Measurements from ENCODE around the gene ANGPTL8. TPM values are rescaled to one million over a fixed set of nuclear protein-coding genes. Genes with fewer than 3 reads are reported as not detected.

The ANGPTL8 gene
- total RNA-seq, 1 experiment from 2014 or later = not detected

- in situ Hi-C loops (cut with HindIII; ENCODE audit: low pct_unique_long_range_greater_than_20kb, low sequenced_read_pairs) = no loop called here
- no peak for DNase-seq (ENCODE audit: low read depth)
These were observed 33.9 kb downstream of the ANGPTL8 start for GRCh38 chr19:11273296-11273695.

DNA sequence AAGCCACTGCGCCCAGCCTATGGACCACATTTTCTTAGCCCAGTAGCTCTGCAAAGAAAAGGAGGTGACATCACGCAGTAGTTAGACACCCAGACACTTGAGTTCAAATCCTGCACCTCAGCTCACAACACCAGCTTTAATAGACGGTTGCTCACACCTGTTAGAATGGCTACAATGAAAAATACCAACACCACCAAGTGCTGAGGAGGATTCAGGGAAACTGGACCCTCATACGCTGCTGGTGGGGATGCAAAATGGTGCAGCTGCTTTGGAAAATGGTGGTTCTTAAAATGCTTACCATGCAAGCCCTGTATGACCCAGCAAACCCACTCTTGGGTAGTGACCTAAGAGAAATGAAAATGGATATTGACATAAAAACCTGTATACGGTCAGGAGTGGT lies 34.6 kb downstream of the ANGPTL8 start:
- in situ Hi-C loops (cut with HindIII; ENCODE audit: low pct_unique_long_range_greater_than_20kb, low sequenced_read_pairs) = no loop called here
- DNase-seq (ENCODE audit: low read depth) = no peak

DNA sequence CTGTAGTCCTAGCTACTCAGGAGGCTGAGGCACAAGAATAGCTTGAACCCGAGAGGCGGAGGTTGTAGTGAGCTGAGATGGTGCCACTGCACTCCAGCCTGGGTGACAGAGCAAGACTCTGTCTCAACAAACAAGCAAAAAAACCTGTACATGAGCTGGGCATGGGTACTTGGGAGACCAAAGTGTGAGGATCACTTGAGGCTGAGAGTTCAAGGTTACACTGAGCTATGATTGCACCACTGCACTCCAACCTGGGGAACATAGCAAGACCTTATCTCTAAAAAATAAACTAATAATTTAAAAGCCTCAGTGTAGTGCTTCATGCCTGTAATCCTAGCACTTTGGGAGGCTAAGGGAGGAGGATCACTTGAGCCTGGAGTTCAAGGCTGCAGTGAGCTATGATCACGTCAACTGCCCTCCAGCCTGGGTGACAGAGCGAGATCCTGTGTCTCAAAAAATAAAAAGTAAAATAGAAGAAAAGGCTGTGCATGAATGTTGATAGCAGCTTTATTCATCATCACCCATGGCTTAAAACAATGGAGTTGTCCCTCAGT lies 35.2 kb downstream of the ANGPTL8 start:
- no peak for DNase-seq (ENCODE audit: low read depth)
- in situ Hi-C loops (cut with HindIII; ENCODE audit: low pct_unique_long_range_greater_than_20kb, low sequenced_read_pairs) = no loop called here

GRCh38 chr19:11278670-11279069 lies 39.3 kb downstream of the ANGPTL8 start:
- in situ Hi-C loops (cut with HindIII; ENCODE audit: low pct_unique_long_range_greater_than_20kb, low sequenced_read_pairs) = no loop called here
- no peak for DNase-seq (ENCODE audit: low read depth)

- in situ Hi-C loops (cut with HindIII; ENCODE audit: low pct_unique_long_range_greater_than_20kb, low sequenced_read_pairs) = no loop called here
- no peak for DNase-seq (ENCODE audit: low read depth)
These were observed 40.3 kb downstream of the ANGPTL8 start for GRCh38 chr19:11279505-11280236.

GRCh38 chr19:11281356-11282049 lies 42.1 kb downstream of the ANGPTL8 start:
- in situ Hi-C loops (cut with HindIII; ENCODE audit: low pct_unique_long_range_greater_than_20kb, low sequenced_read_pairs) = no loop called here
- no peak for DNase-seq (ENCODE audit: low read depth)

DNA sequence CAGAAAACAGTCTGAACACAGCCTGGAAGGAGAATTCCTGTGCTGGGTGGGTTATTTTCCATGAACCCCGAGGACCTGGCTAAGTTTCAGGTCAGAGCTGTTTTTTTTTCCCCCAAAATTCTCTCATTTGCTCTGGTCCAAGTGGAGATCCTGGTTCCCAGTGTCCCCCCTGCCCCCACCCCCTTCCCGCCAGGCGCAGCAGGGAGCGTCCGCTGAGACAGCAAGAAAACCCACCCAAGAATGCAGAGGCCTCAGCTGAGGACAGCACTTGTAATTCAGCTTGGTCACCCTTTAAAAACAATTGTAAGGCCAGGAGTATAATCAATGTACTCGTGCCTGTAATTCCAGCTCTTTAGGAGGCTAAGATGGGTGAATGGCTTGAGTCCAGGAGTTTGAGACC lies 45.1 kb downstream of the ANGPTL8 start:
- in situ Hi-C loops (cut with HindIII; ENCODE audit: low pct_unique_long_range_greater_than_20kb, low sequenced_read_pairs) = no loop called here
- DNase-seq (ENCODE audit: low read depth) = no peak

DNA sequence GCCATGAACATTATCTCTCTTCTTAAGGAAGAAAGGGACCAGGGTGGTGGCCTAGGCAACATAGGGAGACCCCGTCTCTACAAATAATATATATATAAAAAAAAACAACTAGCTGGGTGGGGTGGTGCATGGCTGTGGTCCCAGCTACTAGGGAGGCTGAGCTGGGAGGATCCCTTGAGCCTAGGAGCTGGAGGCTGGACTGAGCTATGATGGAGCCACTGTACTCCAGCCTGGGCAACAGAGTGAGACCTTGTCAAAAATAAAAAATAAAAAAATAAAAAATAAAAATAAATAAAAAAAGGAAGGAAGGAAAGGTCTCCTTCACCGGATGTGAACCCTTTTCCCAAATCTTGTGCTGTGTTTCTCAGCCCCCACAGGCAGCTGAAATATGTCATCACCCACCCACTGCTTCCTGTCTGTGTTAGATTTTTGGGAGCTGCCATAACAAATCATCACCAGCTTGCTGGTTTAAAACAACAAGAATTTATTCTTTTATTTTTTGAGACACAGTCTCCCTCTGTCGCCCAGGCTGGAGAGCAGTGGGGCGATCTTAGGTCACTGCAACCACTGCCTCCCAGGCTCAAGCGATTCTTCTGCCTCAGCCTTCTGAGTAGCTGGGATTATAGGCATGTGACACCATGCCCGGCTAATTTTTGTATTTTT lies 47.0 kb downstream of the ANGPTL8 start:
- no peak for DNase-seq (ENCODE audit: low read depth)
- in situ Hi-C loops (cut with HindIII; ENCODE audit: low pct_unique_long_range_greater_than_20kb, low sequenced_read_pairs) = no loop called here

DNA sequence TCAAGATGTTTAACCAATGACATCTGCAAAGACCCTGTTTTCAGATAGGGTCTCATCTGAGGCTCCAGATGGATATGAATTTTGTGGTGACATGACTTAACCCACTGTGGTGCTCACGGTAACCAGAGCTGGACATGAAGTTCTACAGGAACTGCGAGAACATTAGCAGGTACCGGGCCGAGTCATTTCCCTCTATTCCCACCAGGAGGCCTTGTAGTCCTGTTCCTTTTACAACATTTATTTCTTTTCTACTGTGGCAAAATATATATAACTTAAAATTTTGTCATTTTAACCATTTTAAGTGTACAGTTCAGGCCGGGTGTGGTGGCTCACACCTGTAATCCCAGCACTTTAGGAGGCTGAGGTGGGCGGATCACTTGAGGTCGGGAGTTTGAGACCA lies 48.9 kb downstream of the ANGPTL8 start:
- no peak for DNase-seq (ENCODE audit: low read depth)
- in situ Hi-C loops (cut with HindIII; ENCODE audit: low pct_unique_long_range_greater_than_20kb, low sequenced_read_pairs) = no loop called here

GRCh38 chr19:11290256-11290655 lies 50.8 kb downstream of the ANGPTL8 start:
- in situ Hi-C loops (cut with HindIII; ENCODE audit: low pct_unique_long_range_greater_than_20kb, low sequenced_read_pairs) = no loop called here
- DNase-seq (ENCODE audit: low read depth) = no peak

DNA sequence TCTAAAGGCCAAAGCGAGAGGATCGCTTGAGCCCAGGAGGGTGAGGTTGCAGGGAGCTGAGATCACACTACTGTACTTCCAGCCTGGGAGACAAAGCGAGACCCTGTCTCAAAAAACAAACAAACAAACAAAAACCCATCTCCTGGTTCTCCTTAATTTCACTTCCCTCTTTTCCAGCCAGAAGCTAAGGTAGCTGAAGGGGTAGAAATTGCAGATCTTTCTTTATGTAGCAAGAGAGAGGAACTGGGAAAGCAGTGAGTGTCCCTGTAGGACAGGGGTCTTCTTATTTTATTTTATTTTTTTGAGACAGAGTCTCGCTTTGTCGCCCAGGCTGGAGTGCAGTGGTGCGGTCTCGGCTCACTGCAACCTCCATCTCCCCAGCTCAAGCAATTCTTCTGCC lies 52.0 kb downstream of the ANGPTL8 start:
- in situ Hi-C loops (cut with HindIII; ENCODE audit: low pct_unique_long_range_greater_than_20kb, low sequenced_read_pairs) = no loop called here
- no peak for DNase-seq (ENCODE audit: low read depth)

Other genes starting within 250 kb of the ANGPTL8 start
- 43.3 and 54.3 TPM in 2 replicates for gene LDLR, start 150.2 kb upstream of the ANGPTL8 start, total RNA-seq (2014; rRNA removed; shearing (Covaris generic); ENCODE audit: low replicate concordance)
- gene SPC24, start 83.8 kb upstream of the ANGPTL8 start, total RNA-seq (2014; rRNA removed; shearing (Covaris generic); ENCODE audit: low replicate concordance) = 159 and 194 TPM in 2 replicates
- gene KANK2, start 42.1 kb upstream of the ANGPTL8 start, total RNA-seq (2014; rRNA removed; shearing (Covaris generic); ENCODE audit: low replicate concordance) = 49.3 and 71.1 TPM in 2 replicates
- 8.7 and 14.1 TPM in 2 replicates for gene DOCK6, start 22.9 kb downstream of the ANGPTL8 start, total RNA-seq (2014; rRNA removed; shearing (Covaris generic); ENCODE audit: low replicate concordance)
- gene TSPAN16, start 56.5 kb downstream of the ANGPTL8 start, total RNA-seq (2014; rRNA removed; shearing (Covaris generic); ENCODE audit: low replicate concordance) = not detected in 2 replicates
- gene RAB3D, start 100.0 kb downstream of the ANGPTL8 start, total RNA-seq (2014; rRNA removed; shearing (Covaris generic); ENCODE audit: low replicate concordance) = 19.6 and 27.4 TPM in 2 replicates
- gene TMEM205, start 106.6 kb downstream of the ANGPTL8 start, total RNA-seq (2014; rRNA removed; shearing (Covaris generic); ENCODE audit: low replicate concordance) = 381 and 712 TPM in 2 replicates
- 1.5 TPM in 2 replicates for gene CCDC159, start 106.9 kb downstream of the ANGPTL8 start, total RNA-seq (2014; rRNA removed; shearing (Covaris generic); ENCODE audit: low replicate concordance)
- gene PLPPR2, start 115.8 kb downstream of the ANGPTL8 start, total RNA-seq (2014; rRNA removed; shearing (Covaris generic); ENCODE audit: low replicate concordance) = 2.2 and 2.6 TPM in 2 replicates
- gene SWSAP1, start 135.0 kb downstream of the ANGPTL8 start, total RNA-seq (2014; rRNA removed; shearing (Covaris generic); ENCODE audit: low replicate concordance) = 2.1 and 5.6 TPM in 2 replicates
- gene EPOR, start 144.7 kb downstream of the ANGPTL8 start, total RNA-seq (2014; rRNA removed; shearing (Covaris generic); ENCODE audit: low replicate concordance) = 14.4 and 16.6 TPM in 2 replicates
- gene RGL3, start 179.7 kb downstream of the ANGPTL8 start, total RNA-seq (2014; rRNA removed; shearing (Covaris generic); ENCODE audit: low replicate concordance) = 3.3 and 16.5 TPM in 2 replicates
- 1.1 and 2.6 TPM in 2 replicates for gene ODAD3, start 195.5 kb downstream of the ANGPTL8 start, total RNA-seq (2014; rRNA removed; shearing (Covaris generic); ENCODE audit: low replicate concordance)
- 119 and 167 TPM in 2 replicates for gene PRKCSH, start 196.0 kb downstream of the ANGPTL8 start, total RNA-seq (2014; rRNA removed; shearing (Covaris generic); ENCODE audit: low replicate concordance)
- not detected in 2 replicates for gene ELAVL3, start 241.4 kb downstream of the ANGPTL8 start, total RNA-seq (2014; rRNA removed; shearing (Covaris generic); ENCODE audit: low replicate concordance)

Data from Caki2 (cell line).